AML-193 (cell line): Measurements from ENCODE around the gene MSH3.
"Not testable (repeated sequence)": the region's sequence is repeated elsewhere in the genome, so short reads cannot be mapped to it uniquely, and the experiment has no call there.

ENCODE experiments used
- DNase-seq, 2 experiments: peaks; one replicate each; lab custom pipeline; 2025; lab: John Stamatoyannopoulos, UW

Gene MSH3

DNA sequence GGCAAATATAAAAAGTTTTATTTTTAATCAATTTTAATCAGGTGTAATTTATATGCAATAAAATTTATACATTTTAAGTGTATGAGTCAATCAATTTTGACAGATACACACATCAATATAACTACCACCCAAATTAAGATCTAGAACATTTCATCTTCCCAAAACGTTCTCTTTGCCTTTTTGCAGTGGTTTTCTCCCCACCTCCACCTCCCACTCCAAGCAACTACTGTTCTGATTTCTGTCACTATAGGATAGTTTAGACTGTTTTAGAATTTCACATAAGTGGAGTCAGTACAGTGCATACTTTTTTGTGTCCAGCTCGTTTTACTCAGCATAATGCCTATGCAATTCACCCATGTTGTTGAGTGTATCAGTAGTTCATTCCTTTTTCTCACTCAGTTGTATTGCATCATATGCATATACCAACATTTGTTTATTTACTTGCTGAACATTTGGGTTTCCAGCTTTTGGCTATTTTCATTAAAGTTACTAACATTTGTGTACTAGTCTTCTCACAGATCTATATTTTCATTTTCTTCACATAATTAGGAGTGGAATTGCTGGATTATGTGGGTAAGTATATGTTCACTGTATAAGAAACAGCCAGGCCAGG is 52.5 kb downstream of the MSH3 start:
- no peak for DNase-seq

DNA sequence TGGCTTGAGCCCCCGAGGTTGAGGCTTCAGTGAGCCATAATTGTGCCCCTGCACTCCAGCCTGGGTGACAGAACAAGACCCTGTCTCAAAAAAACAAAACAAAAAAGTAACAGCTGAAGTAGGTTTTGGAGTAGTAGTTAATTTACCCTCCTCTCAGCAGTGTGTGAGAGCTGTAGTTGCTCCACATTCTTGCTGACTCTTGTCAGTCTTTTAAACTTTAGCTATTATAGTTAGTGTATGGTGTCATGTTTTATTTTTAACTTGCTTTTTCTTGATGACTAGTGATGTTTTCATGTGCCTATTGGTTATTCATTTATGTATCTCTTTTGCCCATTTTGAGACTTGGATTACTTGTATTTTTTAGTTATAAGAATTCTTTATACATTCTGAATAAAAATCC is 53.2 kb downstream of the MSH3 start:
- no peak for DNase-seq

DNA sequence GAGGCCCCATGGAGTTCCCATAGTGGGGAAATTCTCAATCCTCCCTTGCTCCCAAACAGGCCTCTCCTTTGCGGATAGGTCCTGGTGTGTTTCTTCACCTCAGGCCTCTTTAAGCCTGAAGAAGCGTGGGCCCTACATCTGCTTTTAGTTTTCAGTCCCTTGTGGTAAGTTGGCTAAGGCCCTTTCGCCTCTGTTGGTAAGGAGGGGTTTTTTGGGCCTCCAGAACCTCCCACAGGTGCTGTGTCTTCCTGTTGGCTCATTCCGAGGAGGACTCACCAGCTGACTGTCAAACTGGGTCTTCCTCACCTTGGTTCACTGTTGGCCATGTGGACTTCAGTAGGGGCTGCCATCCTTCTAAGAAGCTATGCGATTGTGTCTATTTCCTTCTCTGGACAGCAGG is 56.8 kb downstream of the MSH3 start:
- DNase-seq, result no peak

DNA sequence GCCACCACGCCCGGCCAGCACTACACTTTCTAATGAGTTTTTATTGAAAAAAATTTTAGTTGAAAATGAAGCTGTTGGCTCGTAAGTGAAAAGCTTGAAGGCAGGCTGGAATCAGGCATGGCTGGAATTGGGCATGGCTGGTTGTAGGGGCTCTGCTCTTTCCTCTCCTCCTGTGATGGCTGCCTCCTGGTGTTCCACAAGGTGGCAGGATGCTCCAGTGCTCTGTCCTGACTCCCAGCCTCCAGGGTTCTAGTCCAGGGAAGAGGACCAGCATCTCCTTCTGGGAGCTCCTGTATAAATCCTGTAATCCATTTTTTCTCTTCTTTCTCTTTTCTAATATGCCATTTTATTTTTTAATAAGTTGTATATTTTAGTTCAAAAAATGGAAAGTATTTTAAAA is 57.5 kb downstream of the MSH3 start:
- DNase-seq, result no peak

- no peak for DNase-seq
These were observed 58.5 kb downstream of the MSH3 start for GRCh38 chr5:80712919-80713318.

GRCh38 chr5:80713631-80714030 is 59.2 kb downstream of the MSH3 start:
- DNase-seq, result no peak

DNA sequence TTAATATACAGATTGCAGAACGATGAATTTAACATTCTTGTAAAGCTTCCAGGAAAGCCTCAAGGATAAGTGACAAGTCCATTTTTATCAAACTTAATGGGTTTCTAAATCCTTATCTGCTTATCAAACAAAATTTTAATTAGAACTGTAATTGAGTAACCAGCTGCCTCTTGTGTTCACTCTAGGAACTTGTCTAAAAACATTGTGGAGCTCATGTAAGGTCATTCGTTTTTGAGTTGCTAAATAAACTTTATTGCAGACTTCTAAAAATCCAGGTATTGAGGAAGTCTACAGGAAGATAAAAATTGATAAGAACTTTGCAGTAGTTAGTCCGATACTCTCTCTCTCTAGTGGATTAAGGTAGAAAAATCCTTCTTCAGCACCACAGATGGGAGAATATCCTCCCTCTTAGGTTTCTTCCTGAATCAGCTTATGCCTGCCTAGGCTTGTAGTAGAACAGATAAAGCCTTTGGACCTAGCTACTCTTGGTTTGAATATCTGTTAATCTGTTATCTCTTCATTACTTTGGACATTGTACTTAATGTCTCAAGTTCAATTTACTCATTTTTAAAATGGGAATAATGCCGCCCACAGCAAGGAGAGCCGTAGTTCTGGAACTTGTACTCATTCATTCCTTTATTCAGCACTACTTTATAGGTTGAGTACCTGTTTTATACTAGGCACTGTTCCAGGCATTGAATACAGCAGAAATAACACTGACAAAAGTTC is 60.3 kb downstream of the MSH3 start:
- DNase-seq, result no peak

- DNase-seq, result no peak
These were observed 61.4 kb downstream of the MSH3 start for GRCh38 chr5:80715887-80716286.

DNA sequence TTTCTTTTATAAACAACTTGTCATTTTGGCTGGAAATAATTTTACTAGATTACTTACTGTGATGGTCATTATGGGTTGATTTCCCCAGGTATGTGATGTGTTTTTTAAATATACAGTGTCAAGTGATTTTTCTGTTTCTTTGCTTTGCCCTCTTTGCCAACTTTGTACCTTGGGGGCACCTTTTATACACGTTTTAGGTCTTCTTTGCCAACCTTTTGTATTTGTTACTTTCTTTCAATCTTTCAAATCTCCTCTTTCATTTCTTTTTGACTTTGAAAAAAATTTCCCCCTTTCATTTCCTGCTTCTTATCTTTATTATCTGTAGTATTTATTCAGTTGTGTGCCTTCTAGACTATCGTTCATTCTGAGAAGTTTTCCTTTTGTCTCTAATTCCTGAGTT is 65.7 kb downstream of the MSH3 start:
- no peak for DNase-seq

DNA sequence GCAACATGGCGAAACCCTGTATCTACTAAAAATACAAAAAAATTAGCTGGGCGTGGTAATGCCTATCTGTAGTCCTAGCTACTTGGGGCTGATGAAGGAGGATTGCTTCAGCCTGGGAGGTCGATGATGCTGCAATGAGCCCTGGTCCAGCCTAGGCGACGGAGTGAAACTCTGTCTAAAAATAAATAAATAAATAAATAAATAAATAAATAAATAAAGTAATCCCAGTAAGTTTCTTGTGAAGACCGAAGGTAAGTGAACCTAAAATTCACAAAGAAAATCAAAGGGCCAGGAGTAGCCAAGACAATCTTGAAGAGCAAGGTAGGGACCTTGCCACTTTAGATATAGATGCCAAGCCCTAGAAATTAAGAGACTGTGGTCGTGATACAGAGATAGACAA is 68.5 kb downstream of the MSH3 start:
- DNase-seq, result no peak

GRCh38 chr5:80725446-80725845 is 71.0 kb downstream of the MSH3 start:
- no peak for DNase-seq

DNA sequence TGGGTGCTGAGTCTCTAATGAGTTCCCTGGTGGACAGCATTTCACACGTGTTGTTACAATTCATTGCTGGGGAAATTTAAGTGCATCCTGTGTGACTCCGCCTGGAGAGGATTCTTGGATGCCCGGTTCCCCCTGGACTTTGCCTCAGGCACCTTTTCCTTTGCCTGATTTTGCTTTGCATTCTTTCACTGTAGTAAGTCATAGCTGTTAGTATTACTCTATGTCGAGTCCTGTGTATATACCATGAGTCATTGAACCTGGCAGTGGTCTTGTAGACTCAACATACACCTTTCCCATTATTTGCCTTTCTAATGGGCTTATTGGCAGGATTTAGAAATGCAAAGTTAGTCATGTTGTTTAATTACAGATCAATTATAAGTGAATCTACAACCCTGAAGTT is 82.3 kb downstream of the MSH3 start:
- no peak for DNase-seq

DNA sequence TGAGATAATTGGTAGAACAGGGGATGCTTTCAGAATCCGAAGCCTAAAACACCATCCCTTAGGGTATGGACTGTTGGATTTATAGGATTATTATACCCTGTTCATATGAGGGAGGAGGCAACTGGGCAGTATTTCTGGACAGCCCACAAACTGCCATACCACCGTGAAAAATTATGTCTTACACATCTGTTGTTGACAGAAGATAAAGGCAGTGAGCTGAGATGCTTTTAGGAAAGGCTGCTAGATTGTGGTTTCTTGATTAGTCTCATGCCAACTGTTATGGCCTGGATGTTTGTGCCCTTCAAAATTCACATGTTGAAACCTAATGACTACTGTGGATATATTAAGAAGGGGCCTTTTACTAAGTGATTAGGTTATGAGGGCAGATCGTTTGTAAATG is 84.0 kb downstream of the MSH3 start:
- DNase-seq, result no peak

DNA sequence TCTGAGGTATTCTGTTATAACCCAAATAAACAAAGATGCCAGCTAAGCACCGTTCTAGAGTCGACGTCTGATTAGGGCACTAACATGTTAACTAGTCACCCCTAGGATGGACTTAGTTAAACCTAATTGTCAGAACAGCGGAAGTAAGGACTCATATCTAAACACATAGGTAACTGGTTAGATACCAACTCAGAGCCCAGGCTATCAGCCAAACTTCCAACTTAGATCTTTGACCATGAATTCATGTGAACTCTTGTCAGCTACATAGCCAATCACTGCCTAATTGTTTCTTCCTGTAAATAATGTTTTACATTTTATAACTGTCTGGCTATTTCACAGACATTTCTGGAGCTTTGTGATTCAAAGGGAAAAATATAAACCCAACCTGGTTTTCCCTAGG is 84.6 kb downstream of the MSH3 start:
- DNase-seq, result no peak

- no peak for DNase-seq
These were observed 85.0 kb downstream of the MSH3 start for GRCh38 chr5:80739496-80739895.

DNA sequence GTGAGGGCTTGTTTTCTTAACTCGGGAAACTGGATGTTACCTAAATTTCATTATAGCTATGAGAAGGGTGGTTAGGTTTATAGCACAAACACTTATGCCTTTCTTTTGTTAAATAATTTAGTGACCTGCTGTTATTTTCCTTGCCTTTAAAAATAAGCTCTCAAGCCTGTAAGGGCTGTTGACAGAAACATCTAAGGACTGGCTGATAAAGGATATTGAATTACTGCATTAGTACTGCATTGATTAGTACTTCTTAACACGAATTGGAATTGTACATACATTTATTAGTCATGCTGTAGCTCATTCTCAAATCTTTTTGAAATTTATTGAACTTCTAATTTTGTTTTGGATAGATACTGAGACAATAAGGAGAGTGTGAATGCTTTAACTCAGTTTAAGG is 85.4 kb downstream of the MSH3 start:
- DNase-seq, result no peak

- not testable (repeated sequence) for DNase-seq
These were observed 86.0 kb downstream of the MSH3 start for GRCh38 chr5:80740488-80740887.

DNA sequence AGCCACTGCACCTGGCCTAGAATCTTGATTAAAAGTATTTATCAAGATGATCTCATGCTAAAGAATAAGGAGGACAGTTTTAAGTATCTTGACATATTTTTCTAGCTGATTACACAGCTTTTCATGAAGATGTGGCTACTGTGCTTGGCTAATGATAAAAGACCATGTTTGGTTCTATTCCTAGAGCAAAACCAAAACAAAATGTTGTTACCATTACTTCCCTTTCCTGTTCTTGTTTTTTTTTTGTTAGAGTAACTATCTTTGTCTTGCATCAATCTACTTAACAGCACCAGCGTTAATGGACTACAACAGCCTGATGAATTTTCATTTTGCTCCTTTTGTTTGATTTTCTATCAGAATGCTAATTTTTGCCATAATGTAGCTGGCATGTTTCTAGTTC is 86.5 kb downstream of the MSH3 start:
- DNase-seq, result no peak

DNA sequence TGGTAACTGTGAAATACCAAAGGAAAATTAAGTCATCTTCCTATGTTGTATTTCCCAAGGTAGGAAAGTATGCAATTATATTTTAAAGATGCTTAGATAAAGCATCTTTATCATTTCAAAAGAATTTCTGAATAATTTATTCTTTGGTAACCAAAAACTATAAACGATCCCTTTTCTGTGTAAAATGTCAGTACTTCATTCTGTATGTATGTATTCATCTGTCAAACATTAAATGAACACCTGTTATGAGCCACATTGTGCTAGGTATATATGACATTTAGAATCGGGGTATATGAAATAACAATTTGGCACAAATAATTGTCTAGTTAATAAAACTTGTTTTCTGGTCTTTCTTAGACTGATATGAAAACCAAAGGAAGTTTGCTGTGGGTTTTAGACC is 89.7 kb downstream of the MSH3 start:
- DNase-seq, result no peak

DNA sequence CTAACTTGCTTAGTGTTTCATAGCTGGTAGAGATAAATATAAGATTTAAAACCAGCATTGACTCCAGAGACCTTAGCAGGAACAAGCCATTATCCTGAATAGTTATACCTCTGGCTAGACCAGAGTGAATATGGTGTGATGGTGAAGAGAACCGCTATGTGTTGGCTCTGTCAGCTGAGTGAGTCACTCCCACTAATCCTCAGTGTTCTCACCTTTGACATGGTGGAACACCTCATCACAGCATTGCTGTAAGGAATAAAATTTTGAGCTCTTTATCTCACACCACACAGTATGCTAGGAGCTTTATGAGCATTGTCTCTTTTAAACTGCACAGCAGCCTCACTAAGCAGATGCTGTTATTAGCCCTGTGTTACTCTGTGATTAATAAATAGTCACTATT is 91.0 kb downstream of the MSH3 start:
- DNase-seq, result no peak

DNA sequence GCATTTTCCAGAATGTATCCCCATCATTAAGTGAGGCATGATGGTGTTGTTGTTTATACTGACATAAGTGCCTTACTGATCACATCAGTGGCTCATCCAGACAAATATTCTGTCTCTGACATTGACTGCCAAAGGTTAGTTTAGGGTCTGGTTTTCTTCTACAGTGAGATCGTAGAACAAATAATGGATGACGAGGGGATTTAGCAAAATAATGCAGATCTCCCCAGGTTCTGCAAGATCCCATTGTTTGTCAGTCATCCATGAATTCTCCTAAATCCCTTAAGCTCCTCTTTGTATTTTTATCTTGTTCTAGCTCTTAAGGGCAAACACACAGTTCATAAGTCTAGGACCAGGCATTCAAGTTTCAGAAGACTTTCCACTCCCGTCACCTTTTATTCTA is 93.5 kb downstream of the MSH3 start:
- no peak for DNase-seq

DNA sequence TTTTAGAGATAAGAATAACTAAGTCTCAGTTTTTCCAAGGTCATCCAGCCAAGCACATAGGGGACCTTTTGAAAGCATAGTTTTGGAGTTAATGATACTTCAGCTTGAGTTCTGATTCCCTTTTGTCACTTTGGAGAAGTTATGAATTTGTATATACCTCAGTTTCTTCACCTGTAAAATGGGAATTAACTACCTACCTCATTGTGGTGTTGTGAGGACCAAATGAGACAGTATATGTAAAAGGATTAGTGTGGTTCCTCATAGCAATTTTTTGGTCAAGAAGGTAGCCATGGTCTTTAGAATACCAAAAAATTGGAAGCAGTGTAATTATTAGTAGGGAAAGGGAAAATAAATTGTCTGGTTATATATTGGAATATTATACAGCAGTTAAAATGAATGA is 98.0 kb downstream of the MSH3 start:
- DNase-seq, result no peak

DNA sequence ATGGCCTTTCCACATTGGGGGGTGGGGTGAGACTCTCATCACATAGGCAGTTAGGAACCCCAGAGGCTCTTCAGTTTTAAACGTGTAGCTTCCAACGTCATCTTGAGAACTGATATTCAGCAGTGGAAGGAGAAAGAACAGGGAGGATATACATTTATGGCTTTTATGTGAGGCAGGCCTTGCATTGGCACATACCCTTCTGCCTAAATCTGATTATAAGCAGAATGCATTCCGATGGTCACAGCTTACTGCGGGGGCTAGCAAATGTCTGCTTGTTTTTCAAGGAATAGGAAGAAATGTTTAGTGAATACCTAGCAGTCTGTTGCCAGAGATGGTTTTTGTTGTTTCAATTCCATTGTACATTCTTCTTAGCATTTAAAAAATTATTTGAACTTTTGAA is 99.3 kb downstream of the MSH3 start:
- DNase-seq, result no peak

GRCh38 chr5:80754900-80755299 is 100.4 kb downstream of the MSH3 start:
- no peak for DNase-seq
